SK-N-SH treated with all-trans-retinoic acid at 6 μM for 48 hours (cell line): ENCODE measurements around the gene HOXA13.

Source experiments
- OSR1 ChIP-seq: fragments of 250-450 bp; sonication (Bioruptor Pico); IDR thresholded peaks from 2 replicates; pipeline ENCODE4 v1.8.0; 2022; ENCODE audit warnings: moderate library complexity, mild to moderate bottlenecking, inconsistent platforms
- PPARA ChIP-seq: fragments of 250-450 bp; sonication (Bioruptor Pico); IDR thresholded peaks from 2 replicates; pipeline ENCODE4 v1.5.0; 2020; ENCODE audit warnings: mild to moderate bottlenecking, borderline replicate concordance
- ZNF8 ChIP-seq: fragments of 450-650 bp; formaldehyde crosslinking; IDR thresholded peaks from 2 replicates; pipeline ENCODE4 v1.5.0; 2020; ENCODE audit warnings: mild to moderate bottlenecking, moderate library complexity

DNA sequence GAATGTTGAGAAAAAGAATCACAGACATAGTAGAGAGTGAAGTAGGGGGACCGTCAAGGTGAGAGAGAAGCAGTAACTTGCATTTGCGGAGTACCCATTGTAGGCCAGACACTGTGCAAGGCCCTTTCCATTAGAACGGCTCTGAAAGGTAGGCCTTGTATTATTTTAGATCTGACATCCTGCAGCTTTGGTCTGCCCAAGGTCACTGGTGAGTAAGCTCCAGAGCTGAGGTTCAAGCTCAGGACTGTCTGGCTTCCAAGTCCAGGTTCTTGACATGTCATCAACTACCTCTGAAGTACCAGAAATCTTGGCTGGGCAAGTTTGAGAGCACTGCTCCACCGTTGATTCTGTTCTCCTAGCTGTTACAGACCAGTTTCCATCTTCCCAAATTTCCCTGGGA lies 29.6 kb upstream of the HOXA13 start:
- TF ChIP-seq PPARA (no peak), OSR1 (CRISPR knock-in tag) (no peak), ZNF8 (CRISPR knock-in tag) (no peak)
